GM12892 (cell line): ENCODE results near the gene HMGN1.

Source experiments
- POLR2A ChIP-seq: IDR thresholded peaks from 2 replicates; pipeline ENCODE4 v1.6.1; 2011; ENCODE audit warnings: low read depth, low read length, control low read depth
- POLR2AphosphoS5 ChIP-seq: IDR thresholded peaks from 2 replicates; pipeline ENCODE4 v1.6.1; 2011; ENCODE audit warnings: low read depth, low read length, control low read depth
- TAF1 ChIP-seq: IDR thresholded peaks from 2 replicates; pipeline ENCODE4 v1.6.1; 2011; ENCODE audit warnings: low read depth, mild to moderate bottlenecking, control low read depth, low read length, borderline replicate concordance

DNA sequence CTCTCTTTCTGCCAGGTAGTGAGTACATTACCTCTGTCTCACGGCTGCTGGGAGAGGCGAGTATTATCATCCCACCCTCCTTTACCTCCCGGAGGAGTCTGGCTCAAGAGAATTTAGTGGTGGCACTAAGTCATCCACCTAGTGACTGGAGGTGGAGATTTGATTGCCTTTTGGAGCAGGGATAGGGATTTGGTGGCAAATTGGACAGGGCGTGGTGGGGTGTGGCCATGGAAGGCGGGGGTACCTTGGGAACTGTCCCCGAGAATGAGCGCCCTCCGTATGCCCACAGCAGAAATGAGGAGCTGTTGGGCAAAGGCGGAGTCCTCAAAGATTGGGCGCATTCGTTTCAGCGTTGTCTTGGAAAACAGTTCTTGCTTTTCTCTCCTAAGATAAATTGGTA, 32.1 kb upstream of the HMGN1 start:
- no peak for TF ChIP-seq POLR2AphosphoS5
- TF ChIP-seq POLR2A, result no peak
- no peak for TF ChIP-seq TAF1
